Measurements from ENCODE around the gene RBM10. TPM values are rescaled to one million over a fixed set of nuclear protein-coding genes. Genes with fewer than 3 reads are reported as not detected.

Gene RBM10, protein sequence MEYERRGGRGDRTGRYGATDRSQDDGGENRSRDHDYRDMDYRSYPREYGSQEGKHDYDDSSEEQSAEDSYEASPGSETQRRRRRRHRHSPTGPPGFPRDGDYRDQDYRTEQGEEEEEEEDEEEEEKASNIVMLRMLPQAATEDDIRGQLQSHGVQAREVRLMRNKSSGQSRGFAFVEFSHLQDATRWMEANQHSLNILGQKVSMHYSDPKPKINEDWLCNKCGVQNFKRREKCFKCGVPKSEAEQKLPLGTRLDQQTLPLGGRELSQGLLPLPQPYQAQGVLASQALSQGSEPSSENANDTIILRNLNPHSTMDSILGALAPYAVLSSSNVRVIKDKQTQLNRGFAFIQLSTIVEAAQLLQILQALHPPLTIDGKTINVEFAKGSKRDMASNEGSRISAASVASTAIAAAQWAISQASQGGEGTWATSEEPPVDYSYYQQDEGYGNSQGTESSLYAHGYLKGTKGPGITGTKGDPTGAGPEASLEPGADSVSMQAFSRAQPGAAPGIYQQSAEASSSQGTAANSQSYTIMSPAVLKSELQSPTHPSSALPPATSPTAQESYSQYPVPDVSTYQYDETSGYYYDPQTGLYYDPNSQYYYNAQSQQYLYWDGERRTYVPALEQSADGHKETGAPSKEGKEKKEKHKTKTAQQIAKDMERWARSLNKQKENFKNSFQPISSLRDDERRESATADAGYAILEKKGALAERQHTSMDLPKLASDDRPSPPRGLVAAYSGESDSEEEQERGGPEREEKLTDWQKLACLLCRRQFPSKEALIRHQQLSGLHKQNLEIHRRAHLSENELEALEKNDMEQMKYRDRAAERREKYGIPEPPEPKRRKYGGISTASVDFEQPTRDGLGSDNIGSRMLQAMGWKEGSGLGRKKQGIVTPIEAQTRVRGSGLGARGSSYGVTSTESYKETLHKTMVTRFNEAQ
- total RNA-seq: 61.2 and 69.6 TPM in 2 replicates

DNA sequence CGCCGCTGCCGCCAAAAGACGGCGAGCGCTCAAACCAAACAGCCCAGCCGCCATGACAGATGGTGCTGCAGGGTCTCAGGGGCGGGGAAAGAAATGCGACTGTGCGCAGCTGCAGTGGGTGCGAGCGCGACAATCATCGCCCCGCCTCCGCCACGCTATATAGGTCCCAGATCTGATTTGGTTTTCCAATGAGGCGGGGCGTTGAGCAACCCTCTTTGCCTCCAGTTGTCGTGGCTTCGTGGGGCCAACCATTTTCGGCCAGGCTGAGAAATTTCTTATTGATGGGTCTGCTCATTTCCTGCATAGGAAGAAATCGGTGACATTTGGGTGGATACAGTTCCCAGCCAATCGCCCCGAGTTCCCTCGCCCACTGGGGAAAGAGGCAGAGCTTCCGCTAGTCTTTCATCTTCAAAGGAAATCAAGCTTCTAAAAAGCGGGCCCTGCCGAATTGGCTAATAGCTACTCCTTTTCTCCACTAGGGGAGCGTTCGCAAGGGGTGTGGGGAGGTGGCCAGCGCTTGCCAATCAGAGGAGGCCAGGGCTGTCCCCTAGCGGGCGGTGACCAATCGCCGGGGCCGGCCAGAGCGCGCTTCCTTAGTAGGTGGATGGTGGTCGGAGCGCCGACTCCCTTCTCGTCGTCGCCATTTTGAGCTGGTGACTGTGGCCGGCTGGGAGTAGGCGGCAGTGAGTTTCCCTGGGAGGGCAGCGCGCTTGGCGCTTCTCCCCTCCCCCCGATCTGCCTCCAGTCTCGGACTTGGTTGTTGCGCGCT lies at the start of gene RBM10, which contains the start of gene NDUFB11:
RBM10 (plus strand) TSS at position 596 of the 769 bp plus-strand sequence. CDS start 2,261 bp downstream, outside the sequence.
NDUFB11 (minus strand) TSS at position 77 of the 769 bp plus-strand sequence; CDS start at position 54, 23 bp downstream.

DNA sequence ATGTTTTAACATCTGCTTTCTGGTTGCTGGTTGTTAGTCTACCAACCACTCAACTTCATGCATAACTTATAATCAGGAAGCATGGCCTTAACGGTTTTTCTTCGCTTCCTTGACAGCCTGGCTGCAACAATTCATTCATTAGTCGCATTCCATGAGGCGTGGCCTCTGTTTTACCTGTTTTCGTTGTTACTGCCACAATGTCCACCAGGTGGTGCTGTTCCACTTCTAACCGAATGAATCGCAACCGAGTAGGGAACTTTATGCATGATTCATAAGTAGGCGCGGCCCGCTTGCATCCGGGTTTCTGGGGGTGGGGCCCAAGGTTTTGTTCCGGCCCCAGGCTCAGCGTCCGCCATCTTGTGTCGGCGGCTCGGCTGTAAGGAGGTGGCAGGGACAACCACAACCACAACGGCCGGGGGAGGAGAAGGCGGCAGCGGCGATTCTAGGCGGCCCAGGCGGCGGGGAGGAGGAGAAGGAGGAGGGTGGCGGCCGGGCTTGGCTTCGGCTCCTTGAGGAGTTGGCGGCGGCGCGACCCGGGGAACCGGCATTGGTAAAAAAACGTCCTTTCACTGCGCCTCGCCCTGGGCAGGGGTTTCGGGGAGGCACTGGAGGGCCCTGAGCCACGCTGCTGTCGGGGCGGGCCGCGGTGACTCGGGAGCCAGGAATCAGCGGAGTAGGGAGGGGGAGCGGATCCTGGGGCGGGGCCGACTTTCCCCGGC lies 48.6 kb downstream of the RBM10 start, which contains the start of gene UBA1:
UBA1 (plus strand) TSS at position 355 of the 719 bp plus-strand sequence. CDS start 4,974 bp downstream, outside the sequence.

DNA sequence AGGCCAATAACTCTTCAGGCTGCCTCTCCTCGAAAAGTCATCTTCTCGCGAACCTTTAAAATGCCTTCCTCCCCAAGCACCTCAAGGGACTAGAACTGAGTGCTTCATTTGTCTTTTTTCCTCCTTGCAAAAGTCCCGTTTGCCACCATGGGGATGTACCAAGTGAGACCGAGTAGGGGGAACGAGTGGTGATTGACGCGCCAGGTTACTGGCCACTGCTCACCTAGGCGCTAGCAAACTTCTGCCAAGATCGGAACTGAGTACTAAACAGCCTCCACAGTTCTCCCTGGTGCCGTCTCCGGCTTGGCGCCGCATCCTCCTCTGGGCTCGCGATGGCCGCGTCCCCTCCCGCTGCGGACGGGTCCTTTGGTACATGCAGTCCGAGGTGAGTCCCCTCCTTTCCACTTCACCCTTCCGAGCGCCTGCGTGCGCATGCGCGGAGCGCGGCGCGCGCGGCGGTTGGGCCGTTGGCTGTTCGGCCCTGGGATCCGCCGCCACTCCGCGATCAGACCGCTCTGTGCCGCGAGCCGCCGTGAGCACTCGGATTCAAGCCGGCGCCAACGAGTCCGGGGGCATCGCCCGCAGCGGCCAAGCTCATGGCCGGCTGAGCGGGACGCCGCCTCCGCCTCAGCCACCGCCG lies 73.4 kb downstream of the RBM10 start, which contains the start of gene CDK16:
CDK16 (plus strand) TSS at position 402 of the 640 bp plus-strand sequence. CDS start 4,877 bp downstream, outside the sequence.

DNA sequence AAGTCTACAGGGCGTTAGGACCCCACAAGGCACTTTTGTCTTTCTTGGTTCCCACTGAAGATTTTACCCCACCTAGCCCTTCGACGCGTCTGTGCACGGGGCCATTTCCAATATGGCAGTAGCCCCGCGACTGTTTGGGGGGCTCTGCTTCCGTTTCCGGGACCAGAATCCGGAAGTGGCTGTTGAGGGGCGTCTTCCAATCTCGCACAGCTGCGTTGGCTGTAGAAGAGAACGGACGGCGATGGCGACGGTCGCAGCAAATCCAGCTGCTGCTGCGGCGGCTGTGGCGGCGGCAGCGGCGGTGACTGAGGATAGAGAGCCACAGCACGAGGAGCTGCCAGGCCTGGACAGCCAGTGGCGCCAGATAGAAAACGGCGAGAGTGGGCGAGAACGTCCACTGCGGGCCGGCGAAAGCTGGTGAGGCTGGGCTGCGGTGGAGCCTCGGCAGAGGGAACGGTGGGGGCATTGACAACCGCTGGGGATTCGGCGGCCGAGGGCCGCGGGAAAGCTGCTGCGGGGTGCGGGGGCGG lies 87.8 kb downstream of the RBM10 start, which contains the start of gene USP11:
USP11 (plus strand) TSS at position 207 of the 530 bp plus-strand sequence; CDS start at position 242, 35 bp downstream.

Other genes starting within 250 kb of the RBM10 start
- 3.0 and 4.6 TPM in 2 replicates for gene JADE3, start 232.8 kb upstream of the RBM10 start, total RNA-seq
- 2.9 and 6.7 TPM in 2 replicates for gene RGN, start 66.8 kb upstream of the RBM10 start, total RNA-seq
- 38.1 and 57.2 TPM in 2 replicates for gene NDUFB11, start 519 bp upstream of the RBM10 start, total RNA-seq
- 170 and 214 TPM in 2 replicates for gene UBA1, start 48.6 kb downstream of the RBM10 start, total RNA-seq
- 88.1 and 124 TPM in 2 replicates for gene CDK16, start 73.5 kb downstream of the RBM10 start, total RNA-seq
- gene USP11, start 87.8 kb downstream of the RBM10 start, total RNA-seq: 50.8 and 53.0 TPM in 2 replicates
- gene ZNF157, start 225.4 kb downstream of the RBM10 start, total RNA-seq: 0.11 and 0.12 TPM in 2 replicates

Data from uterine smooth muscle cell (primary cell).